ENCODE measurements around the gene CDK5R1.
"Not testable (repeated sequence)": the region's sequence is repeated elsewhere in the genome, so short reads cannot be mapped to it uniquely, and the experiment has no call there.

CDK5R1 gene

DNA sequence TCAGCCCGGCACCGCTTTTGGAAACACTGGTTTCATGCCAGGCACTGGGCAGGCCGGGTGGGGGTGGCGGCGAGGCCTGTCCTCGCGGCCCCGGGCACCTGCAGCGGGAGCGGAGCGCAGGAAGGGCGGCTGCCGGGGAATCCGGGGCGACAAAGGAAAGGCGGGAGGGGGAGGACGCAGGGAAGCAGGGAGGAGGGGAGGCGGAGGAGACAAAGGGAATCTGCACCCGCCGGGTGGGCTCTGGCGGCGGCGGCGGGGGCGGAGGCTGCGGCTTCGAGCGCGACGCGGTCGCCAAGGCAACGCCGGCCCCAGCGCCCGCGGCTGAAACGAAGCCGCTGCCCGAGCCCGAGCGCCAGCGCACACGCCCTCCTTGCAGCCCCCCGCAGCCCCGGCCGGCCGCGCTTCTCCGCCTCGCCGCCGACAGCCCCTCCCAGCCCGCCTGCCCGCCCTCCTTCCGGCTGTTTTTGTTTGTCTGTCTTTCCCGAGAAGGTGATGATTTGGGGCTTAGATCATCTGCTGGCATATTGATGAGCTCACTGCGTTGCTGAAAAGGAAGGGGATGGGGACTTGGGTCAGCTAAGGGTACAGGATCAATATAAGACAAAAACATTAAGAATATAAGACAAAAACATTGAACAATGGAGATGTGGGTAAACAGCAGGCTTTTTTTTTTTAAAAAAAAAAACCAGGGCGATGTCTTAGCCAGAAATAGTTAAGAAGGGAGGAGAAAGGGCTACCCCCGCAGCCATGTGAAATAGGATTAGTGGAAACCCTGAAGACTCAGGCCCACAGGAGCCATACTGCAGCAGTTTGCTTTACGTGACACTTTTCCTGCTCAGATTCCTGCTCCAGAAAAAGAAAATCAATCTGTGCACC lies 32.7 kb downstream of the CDK5R1 start:
- FAIRE-seq = no peak

DNA sequence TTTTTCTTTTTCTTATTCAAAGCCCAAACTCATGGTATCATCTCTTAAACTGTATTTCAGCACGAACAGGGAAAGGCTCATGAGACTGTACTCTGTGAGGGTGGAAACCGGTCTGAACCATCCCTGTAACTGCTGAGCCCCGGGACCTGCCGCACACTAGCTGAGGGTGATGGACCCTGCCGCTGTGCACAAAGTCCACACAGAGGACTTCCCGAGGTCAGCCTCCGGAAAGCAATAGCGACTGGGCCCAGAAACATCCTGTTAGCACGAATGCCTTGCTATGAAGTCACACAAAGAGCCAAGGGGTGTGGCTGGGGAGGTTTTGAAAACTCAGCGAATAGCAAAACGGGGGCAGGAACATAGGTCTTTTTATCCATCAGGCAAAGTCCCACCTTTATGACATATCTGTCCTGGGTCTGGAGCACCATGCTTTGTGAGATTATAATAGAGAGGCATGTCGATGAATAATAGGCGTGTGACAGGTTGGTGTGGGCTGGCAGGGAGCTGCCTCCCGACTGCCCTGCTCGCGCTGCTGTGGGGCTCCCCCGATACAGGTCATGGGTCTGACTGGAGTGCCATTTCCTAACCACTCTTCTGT lies 33.4 kb downstream of the CDK5R1 start:
- FAIRE-seq = no peak

DNA sequence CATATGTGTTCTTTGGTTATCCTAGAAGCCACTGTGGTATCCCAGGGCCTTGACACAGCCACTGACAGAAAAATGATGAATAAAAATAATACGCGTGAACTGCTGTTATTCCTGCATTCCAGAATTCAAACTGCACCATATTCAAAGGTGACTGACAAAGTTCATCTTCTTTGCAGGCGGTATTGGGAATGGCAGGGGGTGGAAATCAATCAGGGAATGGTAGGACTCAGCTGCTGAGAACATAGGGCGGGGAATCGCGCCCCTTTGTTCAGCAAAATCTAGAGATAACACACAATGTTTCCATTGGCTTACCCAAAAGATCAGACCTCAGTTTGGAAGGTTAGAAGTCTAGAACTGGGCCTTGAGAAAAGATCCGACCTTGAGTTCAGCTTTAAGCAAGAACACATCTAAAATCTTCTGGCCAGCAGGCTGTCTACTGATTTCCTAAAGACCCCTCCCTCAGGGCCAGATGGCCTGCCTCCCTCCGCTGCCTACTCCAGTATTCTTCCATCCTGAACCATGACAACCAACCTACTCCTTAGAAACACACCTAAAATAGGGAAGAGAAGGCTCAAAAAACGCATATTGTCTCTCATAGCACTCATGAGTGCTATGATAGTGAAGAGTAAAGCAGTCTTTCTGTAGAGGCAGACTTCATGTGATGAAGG lies 34.1 kb downstream of the CDK5R1 start:
- FAIRE-seq = no peak

DNA sequence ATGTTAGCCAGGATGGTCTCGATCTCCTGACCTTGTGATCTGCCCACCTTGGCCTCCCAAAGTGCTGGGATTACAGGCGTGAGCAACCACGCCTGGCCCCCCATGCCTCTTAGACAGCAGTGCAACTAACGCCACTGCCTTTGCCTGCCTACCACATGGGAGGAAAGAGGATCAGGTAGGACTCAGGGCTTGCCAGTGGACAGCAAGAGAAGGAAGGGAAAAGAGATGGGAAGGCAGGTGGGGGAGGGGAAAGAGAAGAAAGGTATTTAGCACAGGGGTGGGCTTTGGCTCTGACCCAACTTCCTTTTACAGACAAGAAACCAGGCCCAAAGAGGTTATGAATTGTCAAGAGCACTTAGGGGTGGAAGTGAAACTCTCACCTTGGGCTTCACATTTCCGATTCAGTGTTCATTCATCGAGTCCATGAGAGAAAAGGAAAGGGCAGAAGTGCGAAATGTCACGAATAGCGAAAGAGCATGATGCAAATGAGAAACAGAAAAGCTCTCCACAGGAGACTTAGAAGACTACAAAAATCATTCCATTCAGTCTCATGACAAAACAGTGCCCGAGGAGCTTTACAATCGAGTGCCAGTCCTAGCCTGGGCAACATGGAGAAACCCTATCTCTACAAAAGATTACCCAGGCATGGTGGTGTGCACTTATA lies 36.4 kb downstream of the CDK5R1 start:
- FAIRE-seq = no peak

DNA sequence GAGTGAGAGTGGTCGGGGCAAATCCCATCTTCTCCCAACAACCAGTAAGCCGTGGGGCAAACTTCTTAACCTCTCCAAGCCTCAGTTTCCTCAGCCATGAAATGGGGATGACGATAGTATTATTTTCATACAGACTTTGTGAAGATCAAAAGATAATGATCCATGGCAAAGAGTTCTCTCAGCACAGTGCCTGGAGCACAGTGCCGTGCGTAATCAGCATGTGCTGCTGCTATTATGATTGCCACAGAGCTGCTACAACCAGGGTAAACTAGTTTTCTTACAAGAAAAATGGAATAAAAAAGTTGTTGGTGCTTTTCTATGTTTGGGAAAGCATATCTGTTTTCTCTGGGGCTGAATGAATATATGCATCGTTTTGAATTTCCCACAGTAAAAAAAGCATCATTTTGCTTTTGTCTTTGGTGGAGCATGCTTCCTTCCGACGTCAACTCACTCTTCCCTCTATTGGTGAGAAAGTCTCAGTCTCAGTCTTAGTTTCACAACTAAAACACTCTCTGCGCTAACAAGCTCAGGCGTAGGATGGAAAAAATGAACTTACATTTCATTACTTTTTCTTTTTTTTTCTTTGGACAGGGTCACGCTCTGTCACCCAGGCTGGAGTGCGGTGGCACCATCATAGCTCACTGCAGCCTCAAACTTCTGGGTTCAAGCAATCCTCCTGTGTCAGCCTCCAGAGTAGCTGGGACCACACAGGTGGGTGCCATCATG lies 37.2 kb downstream of the CDK5R1 start:
- no peak for FAIRE-seq

DNA sequence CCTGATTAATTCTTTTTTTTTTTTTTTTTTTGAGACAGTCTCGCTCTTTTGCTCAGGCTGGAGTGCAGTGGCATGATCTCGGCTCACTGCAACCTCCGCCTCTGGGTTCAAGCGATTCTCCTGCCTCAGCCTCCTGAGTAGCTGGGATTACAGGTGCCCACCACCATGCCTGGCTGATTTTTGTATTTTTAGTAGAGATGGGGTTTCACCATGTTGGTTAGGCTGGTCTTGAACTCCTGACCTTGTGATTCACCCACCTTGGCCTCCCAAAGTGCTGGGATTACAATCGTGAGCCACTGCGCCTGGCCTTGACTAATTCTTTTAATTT lies 37.7 kb downstream of the CDK5R1 start:
- not testable (repeated sequence) for FAIRE-seq

DNA sequence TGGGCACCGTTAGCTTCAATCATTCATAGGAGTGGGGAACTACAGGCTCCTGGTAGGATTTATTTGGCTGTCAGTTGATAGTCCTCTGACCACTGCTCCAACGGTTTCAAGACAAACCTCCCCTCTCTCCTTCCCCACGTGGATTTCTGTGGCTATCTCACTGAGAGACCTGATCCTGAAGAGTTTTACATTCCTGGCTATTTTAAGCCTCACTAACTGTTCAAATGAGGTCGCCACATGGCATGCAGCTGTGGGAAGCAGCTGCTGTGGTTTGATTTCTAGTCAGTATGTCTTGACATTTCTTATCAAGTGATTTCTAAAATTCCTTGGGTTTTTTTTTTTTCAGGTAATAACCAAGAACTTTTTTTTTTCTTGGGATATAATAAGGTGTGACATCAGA lies 38.3 kb downstream of the CDK5R1 start:
- no peak for FAIRE-seq

DNA sequence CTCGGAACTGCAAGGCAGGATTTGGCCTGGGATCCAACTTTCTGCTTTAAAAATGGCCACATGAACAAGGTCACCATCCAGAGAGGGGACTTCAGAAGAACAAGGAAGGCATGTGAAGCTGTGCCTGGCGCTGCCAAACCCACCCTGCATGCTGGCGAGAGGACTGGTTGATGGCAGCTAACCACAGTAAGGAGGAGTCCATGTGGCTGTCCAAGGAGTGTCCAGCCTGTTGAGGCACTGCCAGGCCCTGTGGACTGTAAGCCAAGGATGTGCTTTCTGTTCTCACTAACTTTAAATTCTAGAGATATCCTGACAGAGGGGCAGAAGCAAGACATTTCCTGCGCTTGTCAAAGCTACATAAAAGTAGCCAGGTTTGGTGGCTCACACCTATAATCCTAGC lies 40.4 kb downstream of the CDK5R1 start:
- FAIRE-seq = no peak

DNA sequence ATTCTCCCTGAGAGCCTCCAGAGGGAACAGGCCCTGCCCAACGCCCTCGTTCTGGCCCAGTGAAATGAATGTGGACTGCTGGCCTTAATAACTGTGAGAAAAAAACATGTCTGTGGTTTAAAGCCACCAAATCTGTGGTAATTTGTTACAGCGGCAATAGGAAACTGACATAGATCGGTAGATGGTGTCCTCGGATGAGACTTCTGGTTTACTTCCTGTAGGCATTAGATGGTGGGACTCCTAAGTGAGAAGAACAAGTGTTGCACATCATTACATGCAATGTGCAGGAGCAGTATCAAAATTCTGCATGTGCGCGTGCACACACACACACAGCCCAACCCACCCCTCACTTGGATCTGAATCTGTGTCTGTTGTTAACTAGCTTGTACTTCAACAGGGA lies 42.0 kb downstream of the CDK5R1 start:
- FAIRE-seq = no peak

DNA sequence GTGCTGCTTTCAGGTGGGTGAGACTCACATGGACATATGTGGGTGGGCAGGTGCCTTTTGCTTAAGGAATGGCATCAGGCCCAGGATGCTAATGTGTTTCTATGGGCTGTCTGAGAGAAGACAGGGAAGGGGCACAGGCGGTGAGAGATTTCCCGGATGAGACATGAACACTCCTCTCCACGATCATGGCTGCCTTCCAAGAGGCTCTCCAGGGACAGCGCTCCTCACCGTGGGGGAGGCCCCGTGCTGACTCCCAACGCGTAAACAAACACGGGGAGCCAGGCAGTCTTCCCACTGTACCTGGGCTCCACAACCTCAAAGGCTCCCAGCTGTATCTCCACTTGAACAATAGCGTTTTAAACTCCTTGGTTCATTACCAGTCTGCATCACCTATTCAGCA lies 42.8 kb downstream of the CDK5R1 start:
- FAIRE-seq = no peak

DNA sequence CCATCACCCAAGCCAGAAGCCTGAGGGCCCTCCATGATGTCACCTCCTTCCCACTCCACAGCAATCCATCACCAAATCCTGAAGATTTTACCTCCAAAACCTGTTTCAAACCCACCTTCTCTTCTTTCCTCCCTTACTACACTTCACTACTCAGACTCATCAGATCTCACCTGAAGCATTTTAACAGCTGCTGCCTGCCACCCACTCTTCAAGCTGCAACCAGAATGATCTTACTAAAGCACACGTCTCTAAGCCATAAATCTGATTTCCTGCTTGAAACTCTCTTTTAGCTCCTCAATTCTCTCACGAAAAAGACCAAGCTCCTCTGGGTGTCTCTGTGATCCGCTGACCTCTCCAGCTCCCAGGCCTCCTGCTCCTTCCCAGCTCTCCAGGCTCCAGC lies 46.5 kb downstream of the CDK5R1 start:
- FAIRE-seq = no peak

DNA sequence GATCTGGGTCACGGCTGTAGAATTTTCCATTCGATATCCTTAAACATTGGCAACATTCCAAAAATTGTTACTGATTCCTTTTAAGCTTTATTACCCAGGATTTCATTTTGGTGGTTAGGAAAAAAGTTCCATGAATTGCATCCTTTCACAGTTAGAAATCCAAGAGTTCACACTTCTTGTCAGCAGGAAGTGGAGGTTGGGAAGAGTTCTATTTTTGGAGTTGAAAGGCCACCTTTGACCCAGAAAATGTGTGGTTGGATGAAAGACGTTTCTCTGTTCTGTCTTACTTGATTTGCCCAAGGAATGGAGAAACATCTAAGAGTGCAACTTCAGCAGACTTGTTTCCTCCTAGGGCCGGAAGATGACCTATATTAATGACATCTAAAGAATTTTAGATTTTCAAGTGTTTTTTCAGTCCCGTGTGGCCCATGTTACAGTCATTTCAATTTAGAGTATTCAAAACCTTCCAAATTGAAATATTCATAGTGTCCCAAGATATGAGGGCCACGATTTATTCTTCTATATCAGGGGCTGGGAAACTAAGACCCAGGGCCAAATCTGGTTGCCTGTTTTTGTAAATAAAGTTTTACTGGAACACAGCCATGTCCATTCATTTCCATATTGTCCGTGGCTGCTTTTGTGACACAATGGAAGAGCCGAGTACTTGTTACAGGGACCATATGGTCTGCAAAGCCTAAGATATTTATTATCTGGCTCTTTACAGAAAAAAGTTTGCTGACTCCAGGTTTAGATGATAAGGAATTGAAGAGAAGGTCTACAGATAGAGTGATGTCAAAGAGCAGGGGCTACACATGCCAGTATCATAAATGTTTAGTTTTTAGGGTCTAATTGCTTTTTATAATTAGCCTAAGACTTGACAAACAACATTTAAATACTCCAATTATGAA lies 50.2 kb downstream of the CDK5R1 start:
- FAIRE-seq = no peak

Measured in A204.1 (cell line).